ENCODE results near the gene DLG2. TPM values are rescaled to one million over a fixed set of nuclear protein-coding genes. Genes with fewer than 3 reads are reported as not detected.
"Not testable (repeated sequence)": the region's sequence is repeated elsewhere in the genome, so short reads cannot be mapped to it uniquely, and the experiment has no call there.

The DLG2 gene
- total RNA-seq, 1 donor = 3.0 TPM

DNA sequence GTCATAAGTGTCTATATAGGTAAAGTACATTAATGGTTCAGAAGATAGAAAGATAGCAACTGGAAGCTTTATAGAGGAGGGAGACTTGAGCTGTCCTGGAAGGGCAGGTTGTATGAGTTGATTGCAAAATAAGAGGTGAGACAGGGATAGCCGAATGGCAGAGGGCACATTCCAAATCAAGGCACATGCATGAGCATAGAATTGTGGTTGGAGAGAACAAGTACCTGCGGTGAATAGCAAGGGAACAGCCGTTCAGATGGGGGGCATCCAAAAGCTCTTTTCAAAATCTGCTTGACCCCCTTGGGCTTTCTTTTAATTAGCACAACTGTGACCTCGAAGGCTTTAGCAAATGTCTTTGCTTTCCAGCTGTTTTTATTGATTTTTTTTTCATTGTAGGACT, 1868.0 kb downstream of the DLG2 start:
- no peak overlapping the region for H3K4me3 ChIP-seq (ENCODE audit: low read depth, low read length)
- DNase-seq (ENCODE audit: low read depth) = no peak
- no peak for TF ChIP-seq CTCF (IDR thresholded peaks at IDR 0.05; ENCODE audit: insufficient read depth, low read length)

DNA sequence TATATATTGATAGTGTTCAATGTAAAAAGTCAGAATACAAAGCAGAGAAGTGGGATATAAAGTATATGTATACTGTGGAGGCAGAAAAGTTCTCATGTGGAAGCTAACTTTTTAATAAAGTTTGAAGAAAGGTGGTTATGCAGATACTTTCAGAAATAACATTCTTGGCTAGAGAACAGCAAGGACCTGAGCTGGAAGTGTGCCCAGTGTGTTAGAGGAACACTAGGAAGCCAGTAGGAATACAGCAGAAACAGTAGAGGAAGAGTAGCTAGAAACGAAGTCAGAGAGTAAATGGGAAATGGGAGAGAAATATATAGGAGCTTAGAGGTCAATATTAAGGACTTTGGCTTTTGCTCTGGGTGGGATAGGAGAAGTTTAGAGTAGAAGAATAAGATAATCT, 1876.1 kb downstream of the DLG2 start:
- TF ChIP-seq CTCF (IDR thresholded peaks at IDR 0.05; ENCODE audit: insufficient read depth, low read length) = no peak
- no peak for DNase-seq (ENCODE audit: low read depth)

GRCh38 chr11:83746921-83747585, 1880.1 kb downstream of the DLG2 start:
- H3K4me3 ChIP-seq (ENCODE audit: low read depth, low read length) = no peak overlapping the region
- TF ChIP-seq CTCF (IDR thresholded peaks at IDR 0.05; ENCODE audit: insufficient read depth, low read length) = no peak
- DNase-seq (ENCODE audit: low read depth) = no peak

More for the DNA sequence above, 1876.1 kb downstream of the DLG2 start:
- no peak overlapping the region for H3K4me3 ChIP-seq (ENCODE audit: low read depth, low read length)

DNA sequence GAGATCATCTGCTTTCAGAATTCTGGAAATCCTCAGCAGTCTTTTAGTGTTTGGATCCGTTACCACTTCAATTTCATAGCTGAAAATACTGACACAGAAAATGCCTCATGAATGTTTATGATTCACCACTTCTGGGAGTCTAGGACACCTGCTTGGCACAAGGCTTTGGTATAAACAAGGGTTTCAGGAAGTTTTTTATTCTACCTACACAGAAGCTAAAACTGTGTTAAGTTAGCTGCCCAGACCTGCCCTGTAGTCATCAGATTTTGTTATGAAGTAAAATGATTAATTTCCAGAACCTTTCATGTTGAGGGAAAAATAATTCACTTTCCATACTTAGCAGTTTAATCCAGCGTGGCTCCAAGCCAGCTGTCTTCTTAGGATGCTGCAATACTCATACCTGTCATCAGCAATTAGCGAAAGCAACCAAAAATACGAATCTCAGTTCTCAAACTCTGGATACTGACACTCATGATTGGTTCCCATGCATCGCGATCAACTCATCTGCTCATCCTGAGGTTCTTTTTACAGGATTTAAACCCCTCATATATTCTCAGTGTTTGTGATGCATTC, 1882.4 kb downstream of the DLG2 start:
- H3K4me3 ChIP-seq (ENCODE audit: low read depth, low read length) = no peak overlapping the region
- no peak for DNase-seq (ENCODE audit: low read depth)
- TF ChIP-seq CTCF (IDR thresholded peaks at IDR 0.05; ENCODE audit: insufficient read depth, low read length) = no peak

GRCh38 chr11:83736684-83737083, 1890.5 kb downstream of the DLG2 start:
- no peak overlapping the region for H3K4me3 ChIP-seq (ENCODE audit: low read depth, low read length)
- no peak for TF ChIP-seq CTCF (IDR thresholded peaks at IDR 0.05; ENCODE audit: insufficient read depth, low read length)
- DNase-seq (ENCODE audit: low read depth) = no peak

DNA sequence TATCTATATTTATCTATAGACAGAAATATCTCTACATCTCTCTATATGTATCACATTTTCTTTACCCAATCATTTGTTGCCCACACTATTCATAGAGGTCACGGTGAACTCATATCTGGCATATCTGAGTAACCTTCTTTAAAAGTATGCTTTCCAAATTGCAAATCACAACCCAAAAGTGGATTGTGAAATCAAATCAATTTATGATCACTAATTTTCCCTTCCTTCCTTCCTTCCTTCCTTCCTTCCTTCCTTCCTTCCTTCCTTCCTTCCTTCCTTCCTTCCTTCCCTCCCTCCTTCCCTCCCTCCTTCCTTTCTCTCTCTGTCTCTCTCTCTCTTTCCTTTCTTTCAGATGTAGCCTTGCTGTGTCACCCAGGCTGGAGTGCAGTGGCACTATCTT, 1893.0 kb downstream of the DLG2 start:
- no peak for TF ChIP-seq CTCF (IDR thresholded peaks at IDR 0.05; ENCODE audit: insufficient read depth, low read length)
- DNase-seq (ENCODE audit: low read depth) = no peak
- H3K4me3 ChIP-seq (ENCODE audit: low read depth, low read length) = no peak overlapping the region

- H3K4me3 ChIP-seq (ENCODE audit: low read depth, low read length); DNase-seq (ENCODE audit: low read depth): not testable (repeated sequence)
Observed at GRCh38 chr11:83731288-83731687, 1895.9 kb downstream of the DLG2 start.
